CD14-positive monocyte (primary cell): Measurements from ENCODE around the gene RDH13. TPM values are rescaled to one million over a fixed set of nuclear protein-coding genes. Genes with fewer than 3 reads are reported as not detected.
"Not testable (repeated sequence)": the region's sequence is repeated elsewhere in the genome, so short reads cannot be mapped to it uniquely, and the experiment has no call there.

Experiments
- DNase-seq, 3 donors: peaks; one replicate each; pipeline ENCODE4 v3.0.0-alpha.2; 2011 to 2022
- H2AFZ ChIP-seq: 2 replicates; pipeline ENCODE4 v1.6.0; 2012; ENCODE audit warnings: mild to moderate bottlenecking, low read depth, low read length, inconsistent platforms; ENCODE audit not compliant: insufficient read depth, poor library complexity, severe bottlenecking
- H3K27ac ChIP-seq, 2 donors: 1 replicate in 1 of 2; 2 replicates in 1 of 2; pipeline ENCODE4 v1.5.1; 2012 to 2013; ENCODE audit warnings: low read length in 2 of 2, control low read depth in 1 of 2, inconsistent platforms in 1 of 2, low read depth in 1 of 2, mild to moderate bottlenecking in 1 of 2
- H3K27me3 ChIP-seq, 2 donors: one replicate each; pipeline versions ENCODE4 v1.6.0 to v1.6.1; 2011 to 2013; ENCODE audit warnings: low read length in 2 of 2; ENCODE audit not compliant: control insufficient read depth in 2 of 2, insufficient read depth in 2 of 2
- H3K36me3 ChIP-seq, 2 donors: replicated peaks in 1 of 2; 1 replicate in 1 of 2; 2 replicates in 1 of 2; pipeline versions ENCODE4 v1.5.1 to v1.6.1; 2012 to 2013; ENCODE audit warnings: low read length in 2 of 2, control low read depth in 1 of 2, inconsistent platforms in 1 of 2, mild to moderate bottlenecking in 1 of 2; ENCODE audit not compliant: insufficient read depth in 2 of 2, control insufficient read depth in 1 of 2
- H3K4me1 ChIP-seq, 2 donors: 1 replicate in 1 of 2; 2 replicates in 1 of 2; pipeline versions ENCODE4 v1.5.1 to v1.6.1; 2012 to 2013; ENCODE audit warnings: low read length in 2 of 2, control low read depth in 1 of 2, inconsistent platforms in 1 of 2, mild to moderate bottlenecking in 1 of 2, moderate library complexity in 1 of 2; ENCODE audit not compliant: insufficient read depth in 2 of 2, control insufficient read depth in 1 of 2
- H3K4me2 ChIP-seq: replicated peaks from 2 replicates; pipeline ENCODE3; 2012; ENCODE audit warnings: low read length, moderate library complexity, mild to moderate bottlenecking; ENCODE audit not compliant: poor library complexity, severe bottlenecking; ENCODE audit errors: extremely low read depth
- H3K4me3 ChIP-seq, 3 experiments: fragments of 200-600 bp in 1 of 3; sonication (generic) in 1 of 3; replicated peaks in 1 of 3; 1 replicate in 2 of 3; 2 replicates in 1 of 3; pipeline ENCODE4 v1.5.1; 2011 to 2013; ENCODE audit warnings: low read length in 3 of 3, mild to moderate bottlenecking in 3 of 3, control low read depth in 2 of 3, low read depth in 2 of 3, inconsistent platforms in 1 of 3, moderate library complexity in 1 of 3
- H3K79me2 ChIP-seq: 2 replicates; pipeline ENCODE4 v1.6.0; 2012; ENCODE audit warnings: mild to moderate bottlenecking, control low read depth, inconsistent platforms, low read length, moderate library complexity; ENCODE audit not compliant: insufficient read depth
- H3K9ac ChIP-seq: 2 replicates; pipeline ENCODE4 v1.6.0; 2017; ENCODE audit warnings: low read length, mild to moderate bottlenecking; ENCODE audit not compliant: insufficient read depth, poor library complexity, severe bottlenecking
- H3K9me3 ChIP-seq, 2 donors: replicated peaks in 1 of 2; 1 replicate in 1 of 2; 2 replicates in 1 of 2; pipeline versions ENCODE4 v1.5.1 to v1.6.1; 2012 to 2013; ENCODE audit warnings: low read length in 2 of 2, control low read depth in 1 of 2; ENCODE audit not compliant: control insufficient read depth in 1 of 2, insufficient read depth in 1 of 2
- H4K20me1 ChIP-seq: 2 replicates; pipeline ENCODE4 v1.6.0; 2012; ENCODE audit warnings: mild to moderate bottlenecking, low read length, control low read depth, moderate library complexity; ENCODE audit not compliant: insufficient read depth
- H3K27ac Mint-ChIP-seq, 7 donors: one replicate each; pipeline ENCODE4 v1.8.0; 2020; ENCODE audit warnings: mild to moderate bottlenecking in 7 of 7, mixed read lengths in 7 of 7, moderate library complexity in 6 of 7, inconsistent platforms in 2 of 7
- H3K27me3 Mint-ChIP-seq, 3 donors: one replicate each; pipeline ENCODE4 v1.8.0; 2021 to 2022; ENCODE audit warnings: low read depth in 3 of 3, mild to moderate bottlenecking in 3 of 3, mixed read lengths in 3 of 3, moderate library complexity in 3 of 3, inconsistent platforms in 1 of 3
- H3K36me3 Mint-ChIP-seq, 2 donors: one replicate each; pipeline ENCODE4 v1.8.0; 2020; ENCODE audit warnings: mixed read lengths in 2 of 2, inconsistent platforms in 1 of 2, mild to moderate bottlenecking in 1 of 2
- H3K4me1 Mint-ChIP-seq: one replicate; pipeline ENCODE4 v1.8.0; 2020; ENCODE audit warnings: mild to moderate bottlenecking, mixed read lengths
- H3K4me3 Mint-ChIP-seq, 2 donors: one replicate each; pipeline ENCODE4 v1.8.0; 2020; ENCODE audit warnings: mild to moderate bottlenecking in 2 of 2, mixed read lengths in 2 of 2, moderate library complexity in 1 of 2
- H3K9me3 Mint-ChIP-seq, 7 donors: one replicate each; pipeline ENCODE4 v1.8.0; 2020 to 2022; ENCODE audit warnings: mixed read lengths in 7 of 7, mild to moderate bottlenecking in 6 of 7, moderate library complexity in 6 of 7, inconsistent platforms in 2 of 7
- WGBS: methylation state at CpG from one replicate; pipeline ENCODE4 v1.1.5; 2013; ENCODE audit warnings: missing lambda C conversion rate; ENCODE audit not compliant: insufficient coverage; 5-methylcytosine and 5-hydroxymethylcytosine counted together
- intact Hi-C, 2 donors: fragments of 100-400 bp; cut with micrococcal nuclease; formaldehyde crosslinking; loops; one replicate each; pipeline versions ENCODE4 v1.15.0 to v1.15.1; 2023
- polyA plus RNA-seq, 3 donors: library from polyadenylated mRNA; depleted of rRNA in 1 of 3; unstranded in 2 of 3; stranded (reverse) in 1 of 3; fragments of 300-500 nt in 2 of 3; fragments of >200 nt in 1 of 3; fragmentation: Illumina TruSeq in 2 of 3; gene quantifications; 1 replicate in 2 of 3; 2 replicates in 1 of 3; pipeline ENCODE4 v1.2.3, GENCODE V29; 2012 to 2021
- TF ChIP-seq, protein P1 (sequence below): fragments of 200-600 bp; IDR thresholded peaks from one replicate; pipeline ENCODE4 v1.8.0; 2022; ENCODE audit warnings: antibody characterized with exemption, mild to moderate bottlenecking

Gene RDH13
- polyA plus RNA-seq, 3 donors: 1.6 to 4.0 (median 2.3) TPM

DNA sequence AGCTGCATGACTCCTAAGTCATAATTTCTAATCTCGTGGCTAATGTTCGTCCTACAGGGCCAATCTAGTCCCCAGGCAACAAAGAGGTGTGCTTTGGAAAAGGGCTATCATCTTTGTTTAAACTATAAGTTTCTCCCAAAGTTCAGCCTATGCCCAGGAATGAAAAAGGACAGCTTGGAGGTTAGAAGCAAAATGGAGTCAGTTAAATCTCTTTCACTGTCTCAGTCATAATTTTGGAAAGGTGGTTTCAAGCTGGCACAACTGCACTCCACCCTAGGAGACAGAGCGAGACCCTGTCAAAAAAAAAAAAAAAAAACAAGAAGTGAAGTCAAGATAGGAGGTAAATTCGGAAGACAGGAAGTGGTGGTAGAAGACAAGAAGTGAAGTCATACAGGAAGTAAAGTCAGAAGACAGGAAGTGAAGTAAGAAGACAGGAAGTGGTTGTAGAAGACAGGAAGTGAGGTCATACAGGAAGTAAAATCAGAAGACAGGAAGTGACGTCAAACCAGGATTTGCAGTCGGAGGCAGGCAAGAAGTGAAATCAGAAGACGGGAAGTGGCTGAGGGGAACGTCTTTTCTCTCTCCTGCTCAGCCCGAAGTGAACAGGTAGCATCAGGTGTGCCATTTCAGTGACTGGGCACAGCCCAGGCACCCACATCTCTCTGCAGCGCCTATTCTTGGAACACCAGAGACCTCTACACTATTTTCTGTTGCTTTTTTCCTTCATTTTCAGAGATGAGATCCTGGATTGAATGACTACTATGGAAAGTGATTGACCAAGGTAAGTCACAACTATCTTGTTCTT, 57.1 kb downstream of the RDH13 start:
- H3K9me3 ChIP-seq: peaks cover 22 to 27% of the 10 kb centered on the region in 2 donors
- H3K79me2 ChIP-seq: no peaks in the 10 kb centered on the region
- intact Hi-C loops: no loop called here
- no peaks in the 10 kb centered on the region for H3K36me3 ChIP-seq
- H3K9me3 Mint-ChIP-seq: peaks cover 20 to 44% (median 27%) of the 10 kb centered on the region in 7 donors
- peak overlapping the region; percentile 55 for H3K4me2 ChIP-seq
- no peak overlapping the region for H3K9ac ChIP-seq
- TF ChIP-seq, protein P1, sequence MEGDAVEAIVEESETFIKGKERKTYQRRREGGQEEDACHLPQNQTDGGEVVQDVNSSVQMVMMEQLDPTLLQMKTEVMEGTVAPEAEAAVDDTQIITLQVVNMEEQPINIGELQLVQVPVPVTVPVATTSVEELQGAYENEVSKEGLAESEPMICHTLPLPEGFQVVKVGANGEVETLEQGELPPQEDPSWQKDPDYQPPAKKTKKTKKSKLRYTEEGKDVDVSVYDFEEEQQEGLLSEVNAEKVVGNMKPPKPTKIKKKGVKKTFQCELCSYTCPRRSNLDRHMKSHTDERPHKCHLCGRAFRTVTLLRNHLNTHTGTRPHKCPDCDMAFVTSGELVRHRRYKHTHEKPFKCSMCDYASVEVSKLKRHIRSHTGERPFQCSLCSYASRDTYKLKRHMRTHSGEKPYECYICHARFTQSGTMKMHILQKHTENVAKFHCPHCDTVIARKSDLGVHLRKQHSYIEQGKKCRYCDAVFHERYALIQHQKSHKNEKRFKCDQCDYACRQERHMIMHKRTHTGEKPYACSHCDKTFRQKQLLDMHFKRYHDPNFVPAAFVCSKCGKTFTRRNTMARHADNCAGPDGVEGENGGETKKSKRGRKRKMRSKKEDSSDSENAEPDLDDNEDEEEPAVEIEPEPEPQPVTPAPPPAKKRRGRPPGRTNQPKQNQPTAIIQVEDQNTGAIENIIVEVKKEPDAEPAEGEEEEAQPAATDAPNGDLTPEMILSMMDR: no peak
- H3K27ac Mint-ChIP-seq: peak overlapping the region; percentile 86 to 98 (median 97)
- peak overlapping the region; percentile 32 to 69 (median 60) for H3K4me3 ChIP-seq
- peaks cover 30% of the 10 kb centered on the region for H3K4me1 Mint-ChIP-seq
- H3K4me3 Mint-ChIP-seq: peak overlapping the region; percentile 77 to 87
- peaks cover 16 to 31% (median 20%) of the 10 kb centered on the region in 3 donors for H3K27me3 Mint-ChIP-seq
- H3K27me3 ChIP-seq: peaks cover 0 to 7% of the 10 kb centered on the region in 2 donors
- peak; percentile 86 to 94 (median 92) for DNase-seq
- H3K4me1 ChIP-seq: peaks cover 0 to 8% of the 10 kb centered on the region in 2 donors
- H3K27ac ChIP-seq: peak overlapping the region; percentile 62 to 82
- WGBS: 6% methylated on average over 5 of the region's 10 CpGs
- no peaks in the 10 kb centered on the region for H4K20me1 ChIP-seq
- H2AFZ ChIP-seq: no peak overlapping the region
- peaks cover 8 to 18% of the 10 kb centered on the region in 2 donors for H3K36me3 Mint-ChIP-seq

DNA sequence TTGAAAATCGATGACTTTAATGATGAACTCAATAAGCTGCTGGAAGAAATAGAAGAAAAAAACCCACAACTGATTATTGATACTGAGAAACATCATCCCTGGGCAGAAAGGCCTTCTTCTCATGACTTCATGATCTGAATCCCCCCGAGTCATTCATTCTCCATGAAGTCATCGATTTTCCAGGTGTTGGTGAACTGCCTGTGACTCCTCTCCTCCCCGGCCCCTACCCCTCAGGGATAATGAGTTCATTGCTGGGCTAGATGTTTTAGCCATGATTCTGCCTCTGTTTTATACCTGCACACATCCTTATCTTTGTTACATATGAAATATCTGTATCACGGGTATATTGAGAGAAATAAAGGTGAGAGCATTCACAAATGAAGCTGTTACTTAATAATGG, 62.2 kb downstream of the RDH13 start:
- DNase-seq: no peak
- no peaks in the 10 kb centered on the region for H3K4me1 ChIP-seq
- no peak overlapping the region for H3K9ac ChIP-seq
- no peak overlapping the region for H3K27ac Mint-ChIP-seq
- no peak overlapping the region for H3K4me3 ChIP-seq
- TF ChIP-seq, protein P1: no peak
- no peak overlapping the region for H2AFZ ChIP-seq
- intact Hi-C loops: no loop called here
- no peaks in the 10 kb centered on the region for H3K36me3 ChIP-seq
- no CpG with 5 or more reads among the region's 5 CpGs for WGBS
- H3K36me3 Mint-ChIP-seq: peaks cover 4 to 10% of the 10 kb centered on the region in 2 donors
- no peaks in the 10 kb centered on the region for H3K79me2 ChIP-seq
- no peak overlapping the region for H3K4me2 ChIP-seq
- H3K4me1 Mint-ChIP-seq: peaks cover 8% of the 10 kb centered on the region
- peaks cover 18 to 29% (median 20%) of the 10 kb centered on the region in 3 donors for H3K27me3 Mint-ChIP-seq
- no peaks in the 10 kb centered on the region for H4K20me1 ChIP-seq
- H3K9me3 Mint-ChIP-seq: peaks cover 10 to 25% (median 17%) of the 10 kb centered on the region in 7 donors
- no peak overlapping the region for H3K4me3 Mint-ChIP-seq
- H3K27me3 ChIP-seq: peaks cover 0 to 7% of the 10 kb centered on the region in 2 donors
- H3K9me3 ChIP-seq: peaks cover 16 to 18% of the 10 kb centered on the region in 2 donors
- no peak overlapping the region for H3K27ac ChIP-seq

- not testable (repeated sequence) for DNase-seq, H3K36me3 ChIP-seq, H4K20me1 ChIP-seq, H3K36me3 Mint-ChIP-seq, H3K9me3 Mint-ChIP-seq, H3K4me3 Mint-ChIP-seq, H3K4me3 ChIP-seq, H3K4me1 Mint-ChIP-seq, H3K9ac ChIP-seq, H2AFZ ChIP-seq, H3K27me3 ChIP-seq, H3K27ac ChIP-seq, H3K79me2 ChIP-seq, H3K4me2 ChIP-seq, H3K9me3 ChIP-seq, H3K4me1 ChIP-seq, H3K27ac Mint-ChIP-seq
- intact Hi-C loops: loop anchor here in 1 of 2 donors (10.0 kb wide), 1 partner anchor 46 kb away; no protein-coding TSS in a partner anchor
- 80% methylated on average over 8 of the region's 23 CpGs for WGBS
- H3K27me3 Mint-ChIP-seq: peaks cover 8 to 24% (median 16%) of the 10 kb centered on the region in 3 donors
These were observed 64.2 kb downstream of the RDH13 start for GRCh38 chr19:54998751-54999239.
